ENCODE measurements around the gene ZNF583.
A peak's percentile ranks its signal among the peaks of the same experiment; 100 is the strongest.

Gene ZNF583

GRCh38 chr19:56441206-56441792 lies 37.2 kb downstream of the ZNF583 start:
- Histone ChIP-seq H3K9ac (no peak overlapping the region), H3K27ac (no peak overlapping the region), H3K4me2 (no peak overlapping the region), H3K4me3 (peak overlapping the region; percentile 7; the same call in 1 of the 2 replicates), H4K20me1 (no peaks in the 10 kb centered on the region), H3K27me3 (no peaks in the 10 kb centered on the region), H3K4me1 (no peaks in the 10 kb centered on the region), H3K36me3 (no peaks in the 10 kb centered on the region), H3K9me3 (peaks cover 86% of the 10 kb centered on the region)
- no peak for TF ChIP-seq Cebpa-rat (IDR thresholded peaks at IDR 0.05)

GRCh38 chr19:56474308-56474707 lies 70.2 kb downstream of the ZNF583 start:
- Histone ChIP-seq H3K4me2 (no peak overlapping the region), H3K9me3 (peaks cover 56% of the 10 kb centered on the region)

DNA sequence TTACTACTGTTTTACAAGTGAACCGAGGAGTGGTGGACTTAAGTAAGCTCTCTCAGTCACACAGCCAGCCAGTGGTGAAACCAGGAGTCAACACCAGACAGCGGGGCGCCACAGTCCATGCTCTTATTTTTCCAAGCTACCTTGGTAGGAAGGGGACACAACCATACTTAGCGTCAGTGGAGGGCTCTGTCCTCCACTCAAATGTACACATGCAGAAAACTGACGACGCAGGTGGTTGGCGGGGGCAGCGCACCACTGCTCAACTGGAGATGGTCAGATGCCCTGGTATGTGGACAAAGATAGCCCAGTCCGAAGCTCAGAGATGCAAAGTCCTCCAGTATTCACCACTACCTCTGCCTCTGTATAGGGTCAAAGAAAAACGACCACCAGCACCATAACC lies 72.0 kb downstream of the ZNF583 start:
- H3K4me2 ChIP-seq = no peak overlapping the region
- no peaks in the 10 kb centered on the region for H4K20me1 ChIP-seq
- no peak overlapping the region for H3K4me3 ChIP-seq
- no peaks in the 10 kb centered on the region for H3K36me3 ChIP-seq
- peaks cover 73% of the 10 kb centered on the region for H3K9me3 ChIP-seq
- H3K4me1 ChIP-seq = no peaks in the 10 kb centered on the region
- TF ChIP-seq Cebpa-rat (IDR thresholded peaks at IDR 0.05) = no peak
- H3K27me3 ChIP-seq = no peaks in the 10 kb centered on the region
- H3K27ac ChIP-seq = no peak overlapping the region
- no peak overlapping the region for H3K9ac ChIP-seq

More at GRCh38 chr19:56474308-56474707, 70.2 kb downstream of the ZNF583 start:
- no peak for TF ChIP-seq Cebpa-rat (IDR thresholded peaks at IDR 0.05)
- no peak overlapping the region for H3K9ac ChIP-seq
- no peaks in the 10 kb centered on the region for H3K36me3 ChIP-seq
- H3K4me3 ChIP-seq = no peak overlapping the region
- no peaks in the 10 kb centered on the region for H4K20me1 ChIP-seq
- no peaks in the 10 kb centered on the region for H3K27me3 ChIP-seq
- H3K4me1 ChIP-seq = no peaks in the 10 kb centered on the region
- H3K27ac ChIP-seq = no peak overlapping the region

Measured in BLaER1 (cell line).